Adrenal gland (tissue), 5 donors: ENCODE measurements around the gene TEX2.
"Not testable (repeated sequence)": the region's sequence is repeated elsewhere in the genome, so short reads cannot be mapped to it uniquely, and the experiment has no call there.

Source experiments
- POLR2A ChIP-seq, 2 donors: fragments of 450-650 bp; IDR thresholded peaks; one replicate each; pipeline ENCODE4 v1.6.1; 2017; ENCODE audit warnings: antibody characterized with exemption in 2 of 2, mild to moderate bottlenecking in 2 of 2, moderate library complexity in 1 of 2
- TF ChIP-seq, protein P1 (sequence below), 6 experiments: fragments of 450-650 bp in 4 of 6; fragments of 200-600 bp in 2 of 6; sonication (generic) in 1 of 6; IDR thresholded peaks; 1 replicate in 5 of 6; 2 replicates in 1 of 6; pipeline versions ENCODE4 v1.5.1 to v1.8.0; 2016 to 2021; ENCODE audit warnings: antibody characterized with exemption in 6 of 6, mild to moderate bottlenecking in 2 of 6, moderate library complexity in 1 of 6
- donor health status: DM: no; HTN: no; CAD: no.

DNA sequence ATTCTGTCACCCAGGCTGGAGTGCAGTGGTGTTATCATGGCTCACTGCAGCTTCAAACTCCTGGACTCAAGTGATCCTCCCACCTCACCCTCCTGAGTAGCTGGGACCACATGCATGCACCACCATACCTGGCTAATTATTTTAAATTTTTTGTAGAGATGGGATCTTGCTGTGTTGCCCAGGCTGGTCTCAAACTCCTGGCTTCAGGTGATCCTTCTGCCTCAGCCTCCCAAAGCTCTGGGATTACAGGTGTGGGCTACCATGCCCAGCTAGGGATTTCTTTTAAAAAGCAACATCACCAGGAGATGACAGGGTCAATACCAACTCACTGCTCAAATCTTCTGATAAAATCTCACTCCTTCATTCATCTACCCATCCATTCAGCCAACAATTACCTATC, 54.4 kb downstream of the TEX2 start:
- TF ChIP-seq POLR2A (IDR thresholded peaks at IDR 0.05): not testable (repeated sequence)
- TF ChIP-seq, protein P1, sequence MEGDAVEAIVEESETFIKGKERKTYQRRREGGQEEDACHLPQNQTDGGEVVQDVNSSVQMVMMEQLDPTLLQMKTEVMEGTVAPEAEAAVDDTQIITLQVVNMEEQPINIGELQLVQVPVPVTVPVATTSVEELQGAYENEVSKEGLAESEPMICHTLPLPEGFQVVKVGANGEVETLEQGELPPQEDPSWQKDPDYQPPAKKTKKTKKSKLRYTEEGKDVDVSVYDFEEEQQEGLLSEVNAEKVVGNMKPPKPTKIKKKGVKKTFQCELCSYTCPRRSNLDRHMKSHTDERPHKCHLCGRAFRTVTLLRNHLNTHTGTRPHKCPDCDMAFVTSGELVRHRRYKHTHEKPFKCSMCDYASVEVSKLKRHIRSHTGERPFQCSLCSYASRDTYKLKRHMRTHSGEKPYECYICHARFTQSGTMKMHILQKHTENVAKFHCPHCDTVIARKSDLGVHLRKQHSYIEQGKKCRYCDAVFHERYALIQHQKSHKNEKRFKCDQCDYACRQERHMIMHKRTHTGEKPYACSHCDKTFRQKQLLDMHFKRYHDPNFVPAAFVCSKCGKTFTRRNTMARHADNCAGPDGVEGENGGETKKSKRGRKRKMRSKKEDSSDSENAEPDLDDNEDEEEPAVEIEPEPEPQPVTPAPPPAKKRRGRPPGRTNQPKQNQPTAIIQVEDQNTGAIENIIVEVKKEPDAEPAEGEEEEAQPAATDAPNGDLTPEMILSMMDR (IDR thresholded peaks at IDR 0.05): not testable (repeated sequence)
